ENCODE measurements around the gene INPP4A. TPM values are rescaled to one million over a fixed set of nuclear protein-coding genes. Genes with fewer than 3 reads are reported as not detected.

Gene INPP4A
- total and polyA plus RNA-seq, 2 of the 13 experiments (the other 11 are each of a cell fraction or from before 2014, with no cell fraction given) = 10.1 to 10.9 TPM

GRCh38 chr2:98487806-98488189 lies 43.1 kb downstream of the INPP4A start:
- H3K4me1 ChIP-seq (ENCODE audit: insufficient read depth, low read length) = peaks cover 43% of the 10 kb centered on the region
- ATAC-seq = peak; percentile 79
- H3K79me2 ChIP-seq (ENCODE audit: insufficient read depth, low read length) = no peaks in the 10 kb centered on the region
- H2AFZ ChIP-seq (ENCODE audit: low read length) = no peak overlapping the region
- peak overlapping the region; percentile 77 for H3K4me2 ChIP-seq (ENCODE audit: low read depth, low read length)
- H3K27ac ChIP-seq (ENCODE audit: extremely low read length, insufficient read depth, low read length) = no peak overlapping the region
- WGBS (ENCODE audit: low lambda C conversion rate) = 65% methylated on average over 3 of the region's 3 CpGs
- 0 out of 5 replicates have a peak, but pooled peaks cover 0 to 2% of the 10 kb centered on the region in 2 experiments for H3K36me3 ChIP-seq (replicated peaks in 1 of 2; ENCODE audit: control insufficient read depth in 1 of 2, insufficient read depth in 2 of 2, low read length in 2 of 2)
- H4K20me1 ChIP-seq (ENCODE audit: insufficient read depth, low read length) = no peaks in the 10 kb centered on the region
- no peaks in the 10 kb centered on the region for H3K9me3 ChIP-seq (ENCODE audit: low read length)
- BruUV-seq (replicated peaks) = no TSS peak
- ChIA-PET POLR2A (interaction anchor here (0.7 to 1.0 kb wide), 2 partner anchors 17 to 824 kb away, joined by 3 read pairs; no protein-coding TSS in a partner anchor), CTCF (ENCODE audit: low intra/inter-chr PET ratio, low total read pairs) (no interaction called here)
- DNase-seq (ENCODE audit: low spot score) = peak; percentile 66
- H3K27me3 ChIP-seq (ENCODE audit: control insufficient read depth in 1 of 2, insufficient read depth in 2 of 2, low read length in 2 of 2) = no peaks in the 10 kb centered on the region
- H3K9ac ChIP-seq (ENCODE audit: insufficient read depth, low read depth, low read length) = no peak overlapping the region
- intact Hi-C loops (cut with micrococcal nuclease; ENCODE audit: unreplicated experiment) = loop anchor here (5.0 kb wide), 1 partner anchor 40 kb away; no protein-coding TSS in a partner anchor
- in situ Hi-C loops (cut with HindIII; ENCODE audit: extremely low pct_ligation_motif_present, low pct_unique_long_range_greater_than_20kb) = no loop called here
- FAIRE-seq = peak; percentile 28
- H3K4me3 ChIP-seq (replicated peaks in 1 of 3; ENCODE audit: insufficient read depth in 1 of 3, low read depth in 2 of 3, low read length in 3 of 3) = peak overlapping the region in 1 of 3 experiments; percentile 34; a peak in 1 of 6 replicates
- TF ChIP-seq YY1 (IDR thresholded peaks at IDR 0.05; ENCODE audit: insufficient read depth, insufficient replicate concordance, low read depth, low read length) (peak; percentile 17), TFDP1 (CRISPR knock-in tag; IDR thresholded peaks at IDR 0.05; ENCODE audit: borderline replicate concordance) (no peak), ZNF552 (CRISPR knock-in tag; IDR thresholded peaks at IDR 0.05; ENCODE audit: borderline replicate concordance) (no peak), ZNF674 (CRISPR knock-in tag; IDR thresholded peaks at IDR 0.05; ENCODE audit: low read depth) (no peak), ZNF704 (CRISPR knock-in tag; IDR thresholded peaks at IDR 0.05; ENCODE audit: borderline replicate concordance) (no peak), GLI4 (CRISPR knock-in tag; IDR thresholded peaks at IDR 0.05; ENCODE audit: borderline replicate concordance) (no peak), MEF2D (CRISPR knock-in tag; IDR thresholded peaks at IDR 0.05) (no peak), NFIB (CRISPR knock-in tag; IDR thresholded peaks at IDR 0.05; ENCODE audit: borderline replicate concordance) (no peak), PRPF4 (IDR thresholded peaks at IDR 0.05; ENCODE audit: low read depth, low read length, poor library complexity, severe bottlenecking) (no peak), SPEN (CRISPR knock-in tag; IDR thresholded peaks at IDR 0.05; ENCODE audit: low read depth) (no peak), NBN (conservative IDR thresholded peaks at IDR 0.05) (no peak), ZBTB39 (CRISPR knock-in tag; IDR thresholded peaks at IDR 0.05) (peak; percentile 68; the same call in 1 of the 2 replicates), TCF7 (IDR thresholded peaks at IDR 0.05; ENCODE audit: low read depth) (no peak), HOXA3 (CRISPR knock-in tag; IDR thresholded peaks at IDR 0.05) (no peak), NR2F6 (IDR thresholded peaks at IDR 0.05) (no peak), NR2F6 (CRISPR knock-in tag; IDR thresholded peaks at IDR 0.05) (no peak), ETS1 (CRISPR knock-in tag; IDR thresholded peaks at IDR 0.05) (no peak), SMYD3 (CRISPR knock-in tag; IDR thresholded peaks at IDR 0.05) (no peak), ZBTB1 (CRISPR knock-in tag; IDR thresholded peaks at IDR 0.05; ENCODE audit: borderline replicate concordance) (no peak), ZNF878 (CRISPR knock-in tag; IDR thresholded peaks at IDR 0.05) (no peak), PLRG1 (conservative IDR thresholded peaks at IDR 0.05) (no peak)
